K562 (cell line): ENCODE data around the gene OSTF1. TPM values are rescaled to one million over a fixed set of nuclear protein-coding genes. Genes with fewer than 3 reads are reported as not detected.

Source experiments
- ATAC-seq: fragments of 200-7000 bp; cut with Tn5 transposase; 3 replicates; pipeline ENCODE4 v1.9.1; 2020; ENCODE audit warnings: moderate library complexity
- BruUV-seq: library from RNA; stranded (reverse); fragments of 400-500 nt; replicated peaks from 2 replicates; lab custom pipeline; 2021; lab: Mats Ljungman, UMichigan
- CTCF ChIA-PET: fragments of 300-600 bp; formaldehyde crosslinking; extraction: SDS; loops from one replicate; lab custom pipeline; 2021; ENCODE audit warnings: low intra/inter-chr PET ratio; lab: Yijun Ruan, JAX
- POLR2A ChIA-PET: fragments of 300-600, 350-650 bp; sonication (Branson Sonifier 250); formaldehyde crosslinking; extraction: SDS; loops from one replicate; lab custom pipeline; 2021; ENCODE audit warnings: antibody characterized with exemption, inconsistent platforms; lab: Yijun Ruan, JAX
- DNase-seq, 4 experiments: peaks; one replicate each; pipeline versions ENCODE4 v3.0.0 to v3.0.0-alpha.2; 2011 to 2018; ENCODE audit warnings: low spot score in 3 of 4, mixed read lengths in 3 of 4; ENCODE audit errors: extremely low read depth in 1 of 4
- FAIRE-seq: peaks from 2 replicates; lab custom pipeline; 2011; peaks lifted over from hg19 to GRCh38; lab: Jason Lieb, UNC
- H2AFZ ChIP-seq: 2 replicates; pipeline ENCODE4 v1.6.0; 2011; ENCODE audit warnings: low read depth, low read length, control low read depth, inconsistent platforms
- H3K27ac ChIP-seq: fragments of 200-600 bp; 3 replicates; pipeline ENCODE4 v1.8.0; 2011; ENCODE audit warnings: low read depth, mild to moderate bottlenecking, control low read depth, inconsistent platforms, low read length, moderate library complexity, mixed read lengths; ENCODE audit errors: extremely low read depth
- H3K27me3 ChIP-seq, 2 experiments: fragments of 300-600 bp in 1 of 2; 2 replicates in 1 of 2; 3 replicates in 1 of 2; pipeline versions ENCODE4 v1.6.0 to v1.8.0; 2011; ENCODE audit warnings: inconsistent platforms in 2 of 2, low read length in 2 of 2, mild to moderate bottlenecking in 1 of 2, mixed read lengths in 1 of 2, moderate library complexity in 1 of 2; ENCODE audit not compliant: control insufficient read depth in 2 of 2, insufficient read depth in 2 of 2
- H3K36me3 ChIP-seq: fragments of 300-600 bp; 3 replicates; pipeline ENCODE4 v1.8.0; 2011; ENCODE audit warnings: mild to moderate bottlenecking, low read length, inconsistent platforms; ENCODE audit not compliant: control insufficient read depth, insufficient read depth
- H3K4me1 ChIP-seq, 2 experiments: fragments of 200-600 bp in 1 of 2; replicated peaks in 1 of 2; 2 replicates in 1 of 2; 3 replicates in 1 of 2; pipeline versions ENCODE4 v1.5.1 to v1.8.0; 2011; ENCODE audit warnings: inconsistent platforms in 2 of 2, low read length in 2 of 2, mild to moderate bottlenecking in 1 of 2, mixed read lengths in 1 of 2, moderate library complexity in 1 of 2; ENCODE audit not compliant: control insufficient read depth in 2 of 2, insufficient read depth in 2 of 2
- H3K4me2 ChIP-seq: 2 replicates; pipeline ENCODE4 v1.6.1; 2011; ENCODE audit warnings: low read length, control low read depth, inconsistent platforms, mixed read lengths; ENCODE audit not compliant: insufficient read depth
- H3K4me3 ChIP-seq: fragments of 200-600 bp; sonication (generic), shearing (Covaris generic); 2 replicates; pipeline ENCODE4 v1.5.1; 2016; ENCODE audit warnings: control low read depth, inconsistent platforms
- H3K79me2 ChIP-seq: fragments of 200-600 bp; 3 replicates; pipeline ENCODE4 v1.8.0; 2011; ENCODE audit warnings: low read length, inconsistent platforms; ENCODE audit not compliant: control insufficient read depth, insufficient read depth
- H3K9ac ChIP-seq, 2 experiments: 2 replicates each; pipeline versions ENCODE4 v1.6.0 to v1.6.1; 2011; ENCODE audit warnings: low read depth in 2 of 2, low read length in 2 of 2, control low read depth in 1 of 2, inconsistent platforms in 1 of 2, mild to moderate bottlenecking in 1 of 2, mixed read lengths in 1 of 2; ENCODE audit not compliant: insufficient read depth in 1 of 2
- H3K9me1 ChIP-seq: one replicate; pipeline ENCODE4 v1.6.0; 2011; ENCODE audit warnings: inconsistent platforms, mild to moderate bottlenecking, low read length, moderate library complexity; ENCODE audit not compliant: control insufficient read depth, insufficient read depth
- H3K9me3 ChIP-seq: replicated peaks from 2 replicates; pipeline ENCODE4 v1.5.1; 2011; ENCODE audit warnings: low read depth, low read length, inconsistent platforms; ENCODE audit not compliant: control insufficient read depth, insufficient read depth
- H4K20me1 ChIP-seq: replicated peaks from 2 replicates; pipeline ENCODE4 v1.6.1; 2011; ENCODE audit warnings: low read length, inconsistent platforms, mixed read lengths; ENCODE audit not compliant: control insufficient read depth, insufficient read depth
- BCL6 ChIP-seq: fragments of 250-450 bp; sonication (Bioruptor Pico); IDR thresholded peaks from 2 replicates; pipeline ENCODE4 v1.4.0; 2020
- CBFA2T3 ChIP-seq: fragments of 450-650 bp; IDR thresholded peaks from 2 replicates; pipeline ENCODE4 v1.6.1; 2017
- DMBX1 ChIP-seq: fragments of 250-450 bp; sonication (Bioruptor Pico); IDR thresholded peaks from 2 replicates; pipeline ENCODE4 v1.8.0; 2022; ENCODE audit warnings: inconsistent platforms, mild to moderate bottlenecking, moderate library complexity, borderline replicate concordance
- E2F8 ChIP-seq: fragments of 450-650 bp; IDR thresholded peaks from 2 replicates; pipeline ENCODE4 v1.7.1; 2018; ENCODE audit warnings: mild to moderate bottlenecking, low read depth; ENCODE audit not compliant: partially characterized antibody
- GABPB1 ChIP-seq: sonication (generic); formaldehyde crosslinking; IDR thresholded peaks from 2 replicates; pipeline ENCODE4 v1.8.0; 2022; ENCODE audit warnings: mild to moderate bottlenecking, missing genetic modification reagents
- RBM25 ChIP-seq: fragments of 200-400 bp; formaldehyde crosslinking; IDR thresholded peaks from 2 replicates; pipeline ENCODE4 v1.6.1; 2018; ENCODE audit warnings: low read length, low read depth, moderate library complexity; ENCODE audit not compliant: severe bottlenecking
- TRIM24 ChIP-seq, 2 experiments: fragments of 450-650 bp; IDR thresholded peaks; 2 replicates each; pipeline ENCODE4 v1.6.1; 2016
- UBTF ChIP-seq, 2 experiments: IDR thresholded peaks; 2 replicates each; pipeline ENCODE4 v1.6.1; 2012; ENCODE audit warnings: improper control_type of control experiment in 2 of 2, low read depth in 2 of 2, low read length in 2 of 2, borderline replicate concordance in 1 of 2
- ZNF140 ChIP-seq: fragments of 250-450 bp; sonication (Bioruptor Pico); IDR thresholded peaks from 2 replicates; pipeline ENCODE4 v1.8.0; 2021; ENCODE audit warnings: moderate library complexity, mild to moderate bottlenecking, inconsistent platforms
- whole genome bisulfite sequencing: fragments of 100-300 bp; shearing (Covaris generic); methylation state at CpG from one replicate; pipeline ENCODE4 v1.1.6; 2016; ENCODE audit warnings: low coverage, mixed read lengths; ENCODE audit not compliant: insufficient coverage; ENCODE audit errors: missing lambda C conversion rate; 5-methylcytosine and 5-hydroxymethylcytosine counted together
- in situ Hi-C: fragments of 300-500 bp; cut with MboI; formaldehyde crosslinking; loops from 4 replicates; pipeline ENCODE4 v1.15.0; 2018; ENCODE audit warnings: inconsistent platforms, mixed read lengths
- intact Hi-C: fragments of 100-400 bp; cut with micrococcal nuclease; formaldehyde crosslinking; loops from 2 replicates; pipeline ENCODE4 v1.14.2; 2022
- polyA plus RNA-seq, 8 experiments: library from polyadenylated mRNA; depleted of rRNA in 4 of 8; stranded (reverse) in 5 of 8; unstranded in 3 of 8; fragments of >200 nt; fragmentation: Nextera tagmentation in 2 of 8; fragmentation: Illumina TruSeq in 1 of 8; extraction: Ambion mirVana in 2 of 8; extraction: Trizol in 1 of 8; gene quantifications; 2 replicates each; pipeline versions ENCODE4 v1.2.1 to v1.2.3, GENCODE V29; 2011 to 2014; ENCODE audit warnings: inconsistent platforms in 1 of 8, missing spikeins in 1 of 8
- total RNA-seq, 7 experiments: library from RNA; depleted of rRNA in 6 of 7; stranded (reverse); fragments of >200 nt in 6 of 7; fragmentation: Illumina TruSeq in 2 of 7; extraction: Trizol in 2 of 7; gene quantifications; 2 replicates each; pipeline versions ENCODE4 v1.2.1 to v1.2.3, GENCODE V29; 2011 to 2021; ENCODE audit warnings: low replicate concordance in 1 of 7
- TF ChIP-seq, protein P1 (sequence below): fragments of 150-350 bp; conservative IDR thresholded peaks from 2 replicates; pipeline ENCODE4 v1.6.1; 2014; ENCODE audit warnings: low read length
- TF ChIP-seq, protein P2 (sequence below): sonication (generic); formaldehyde crosslinking; IDR thresholded peaks from 2 replicates; pipeline ENCODE4 v1.8.0; 2022; ENCODE audit warnings: missing genetic modification reagents, mild to moderate bottlenecking, borderline replicate concordance

The OSTF1 gene
- total and polyA plus RNA-seq, 9 of the 15 experiments (the other 6 are each of a cell fraction or from before 2014, with no cell fraction given): 15.0 to 37.3 (median 23.0) TPM

DNA sequence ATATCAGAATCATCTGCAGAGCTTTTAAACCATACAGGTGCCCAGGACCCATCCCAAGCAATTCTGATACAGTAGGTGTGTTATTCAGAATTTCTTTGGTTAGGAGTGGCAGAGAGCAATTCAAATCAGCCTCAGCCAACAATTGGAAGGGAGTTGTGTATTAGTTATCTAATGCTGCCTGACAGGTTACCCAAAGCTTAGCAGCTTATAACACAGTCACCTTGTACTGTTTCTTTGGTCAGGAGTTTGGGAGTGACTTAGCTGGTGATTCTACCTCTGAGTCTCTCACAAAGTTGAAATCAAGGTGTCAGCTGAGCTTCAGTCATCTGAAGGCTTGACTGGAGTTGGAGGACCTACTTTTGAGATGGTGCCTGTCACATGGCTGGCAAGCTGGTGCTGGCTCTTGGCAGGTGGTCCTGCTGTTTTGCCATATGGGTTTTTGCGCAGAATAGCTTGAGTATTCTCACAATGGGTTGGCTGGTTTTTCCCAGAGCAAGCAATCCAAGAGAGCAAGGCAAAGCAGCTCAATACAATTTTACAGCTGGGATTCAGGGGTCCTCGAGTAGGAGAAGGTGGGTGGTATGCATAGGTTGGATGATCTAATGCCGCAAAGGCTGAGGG lies 41.5 kb upstream of the OSTF1 start (continued):
- TF ChIP-seq UBTF (IDR thresholded peaks at IDR 0.05; ENCODE audit: borderline replicate concordance in 1 of 2, low read depth in 2 of 2, low read length in 2 of 2) (no peak), GABPB1 (CRISPR knock-in tag) (no peak)
- TF ChIP-seq, protein P1, sequence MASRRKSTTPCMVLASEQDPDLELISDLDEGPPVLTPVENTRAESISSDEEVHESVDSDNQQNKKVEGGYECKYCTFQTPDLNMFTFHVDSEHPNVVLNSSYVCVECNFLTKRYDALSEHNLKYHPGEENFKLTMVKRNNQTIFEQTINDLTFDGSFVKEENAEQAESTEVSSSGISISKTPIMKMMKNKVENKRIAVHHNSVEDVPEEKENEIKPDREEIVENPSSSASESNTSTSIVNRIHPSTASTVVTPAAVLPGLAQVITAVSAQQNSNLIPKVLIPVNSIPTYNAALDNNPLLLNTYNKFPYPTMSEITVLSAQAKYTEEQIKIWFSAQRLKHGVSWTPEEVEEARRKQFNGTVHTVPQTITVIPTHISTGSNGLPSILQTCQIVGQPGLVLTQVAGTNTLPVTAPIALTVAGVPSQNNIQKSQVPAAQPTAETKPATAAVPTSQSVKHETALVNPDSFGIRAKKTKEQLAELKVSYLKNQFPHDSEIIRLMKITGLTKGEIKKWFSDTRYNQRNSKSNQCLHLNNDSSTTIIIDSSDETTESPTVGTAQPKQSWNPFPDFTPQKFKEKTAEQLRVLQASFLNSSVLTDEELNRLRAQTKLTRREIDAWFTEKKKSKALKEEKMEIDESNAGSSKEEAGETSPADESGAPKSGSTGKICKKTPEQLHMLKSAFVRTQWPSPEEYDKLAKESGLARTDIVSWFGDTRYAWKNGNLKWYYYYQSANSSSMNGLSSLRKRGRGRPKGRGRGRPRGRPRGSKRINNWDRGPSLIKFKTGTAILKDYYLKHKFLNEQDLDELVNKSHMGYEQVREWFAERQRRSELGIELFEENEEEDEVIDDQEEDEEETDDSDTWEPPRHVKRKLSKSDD: no peak

GRCh38 chr9:75047506-75047905 lies 40.8 kb upstream of the OSTF1 start:
- Histone ChIP-seq H4K20me1 (no peaks in the 10 kb centered on the region), H3K4me2 (no peak overlapping the region), H3K27ac (no peak overlapping the region), H3K4me1 (peaks cover 0 to 7% of the 10 kb centered on the region in 2 experiments; a peak in 3 of 5 replicates), H2AFZ (no peak overlapping the region), H3K9ac (no peak overlapping the region), H3K9me3 (no peaks in the 10 kb centered on the region), H3K79me2 (no peaks in the 10 kb centered on the region), H3K36me3 (no peaks in the 10 kb centered on the region), H3K4me3 (no peak overlapping the region), H3K27me3 (no peaks in the 10 kb centered on the region), H3K9me1 (no peaks in the 10 kb centered on the region)
- ChIA-PET CTCF (no interaction called here), POLR2A (interaction anchor here (0.7 kb wide), 1 partner anchor 10 kb away, joined by 3 read pairs; no protein-coding TSS in a partner anchor)
- WGBS: 15% methylated on average over 2 of the region's 2 CpGs
- FAIRE-seq (no peak), ATAC-seq (no peak), DNase-seq (no peak)
- intact Hi-C loops: no loop called here
- in situ Hi-C loops: no loop called here
- BruUV-seq: no TSS peak
- no peak for TF ChIP-seq DMBX1 (CRISPR knock-in tag)
- TF ChIP-seq CBFA2T3: no peak
- no peak for TF ChIP-seq RBM25
- TF ChIP-seq, protein P2, sequence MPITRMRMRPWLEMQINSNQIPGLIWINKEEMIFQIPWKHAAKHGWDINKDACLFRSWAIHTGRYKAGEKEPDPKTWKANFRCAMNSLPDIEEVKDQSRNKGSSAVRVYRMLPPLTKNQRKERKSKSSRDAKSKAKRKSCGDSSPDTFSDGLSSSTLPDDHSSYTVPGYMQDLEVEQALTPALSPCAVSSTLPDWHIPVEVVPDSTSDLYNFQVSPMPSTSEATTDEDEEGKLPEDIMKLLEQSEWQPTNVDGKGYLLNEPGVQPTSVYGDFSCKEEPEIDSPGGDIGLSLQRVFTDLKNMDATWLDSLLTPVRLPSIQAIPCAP (CRISPR knock-in tag): no peak
- TF ChIP-seq E2F8: no peak
- TF ChIP-seq TRIM24 (IDR thresholded peaks at IDR 0.05): no peak
- no peak for TF ChIP-seq BCL6 (CRISPR knock-in tag)
- TF ChIP-seq ZNF140 (CRISPR knock-in tag): no peak
